H9 (cell line): ENCODE measurements around the gene TOX4. TPM values are rescaled to one million over a fixed set of nuclear protein-coding genes. Genes with fewer than 3 reads are reported as not detected.

Experiments
- DNase-seq: peaks from one replicate; pipeline ENCODE4 v3.0.0-alpha.2; 2017
- H2AFZ ChIP-seq: one replicate; pipeline ENCODE4 v1.6.1; 2013; ENCODE audit warnings: mild to moderate bottlenecking, low read length, control low read depth, moderate library complexity
- H2AK5ac ChIP-seq: 2 replicates; pipeline ENCODE4 v1.6.1; 2013; ENCODE audit warnings: low read length, control low read depth, mixed read lengths; ENCODE audit not compliant: insufficient read length
- H2BK120ac ChIP-seq: one replicate; pipeline ENCODE4 v1.6.1; 2013; ENCODE audit warnings: low read depth, mild to moderate bottlenecking, low read length, control low read depth, inconsistent platforms; ENCODE audit not compliant: poor library complexity, severe bottlenecking
- H2BK12ac ChIP-seq: 2 replicates; pipeline ENCODE4 v1.6.1; 2013; ENCODE audit warnings: low read length, control low read depth, mixed read lengths, low read depth; ENCODE audit not compliant: insufficient read length
- H2BK15ac ChIP-seq: 2 replicates; pipeline ENCODE4 v1.6.1; 2013; ENCODE audit warnings: low read depth, low read length, control low read depth
- H2BK20ac ChIP-seq: one replicate; pipeline ENCODE4 v1.6.1; 2013; ENCODE audit warnings: low read depth, mild to moderate bottlenecking, low read length, control low read depth, inconsistent platforms; ENCODE audit not compliant: poor library complexity, severe bottlenecking
- H2BK5ac ChIP-seq: 2 replicates; pipeline ENCODE4 v1.6.1; 2013; ENCODE audit warnings: low read length, control low read depth, mixed read lengths; ENCODE audit not compliant: insufficient read length
- H3K14ac ChIP-seq: 2 replicates; pipeline ENCODE4 v1.6.1; 2013; ENCODE audit warnings: low read length, control low read depth; ENCODE audit not compliant: insufficient read depth
- H3K18ac ChIP-seq: 2 replicates; pipeline ENCODE4 v1.6.1; 2013; ENCODE audit warnings: low read depth, mild to moderate bottlenecking, mixed read lengths, low read length, control low read depth; ENCODE audit not compliant: insufficient read length
- H3K23ac ChIP-seq: 2 replicates; pipeline ENCODE4 v1.6.1; 2013; ENCODE audit warnings: low read length, control low read depth, mixed read lengths, low read depth; ENCODE audit not compliant: insufficient read length
- H3K23me2 ChIP-seq: 2 replicates; pipeline ENCODE4 v1.6.1; 2013; ENCODE audit warnings: low read depth, mild to moderate bottlenecking, mixed read lengths, low read length, control low read depth; ENCODE audit not compliant: insufficient read length, poor library complexity, severe bottlenecking
- H3K27ac ChIP-seq: 2 replicates; pipeline ENCODE4 v1.5.1; 2013; ENCODE audit warnings: low read length, control low read depth, mixed read lengths, low read depth; ENCODE audit not compliant: insufficient read length
- H3K27me3 ChIP-seq: 2 replicates; pipeline ENCODE4 v1.6.1; 2013; ENCODE audit warnings: low read length, control low read depth, inconsistent platforms; ENCODE audit not compliant: insufficient read depth
- H3K4ac ChIP-seq: 2 replicates; pipeline ENCODE4 v1.6.1; 2013; ENCODE audit warnings: low read depth, mild to moderate bottlenecking, control low read depth, inconsistent platforms, low read length, moderate library complexity
- H3K4me1 ChIP-seq: 2 replicates; pipeline ENCODE4 v1.6.1; 2013; ENCODE audit warnings: low read length, control low read depth, inconsistent platforms; ENCODE audit not compliant: insufficient read depth
- H3K4me2 ChIP-seq: 2 replicates; pipeline ENCODE4 v1.6.1; 2013; ENCODE audit warnings: low read length, control low read depth, mixed read lengths; ENCODE audit not compliant: insufficient read length, insufficient read depth
- H3K56ac ChIP-seq: 2 replicates; pipeline ENCODE4 v1.6.1; 2013; ENCODE audit warnings: low read depth, mild to moderate bottlenecking, mixed read lengths, low read length, control low read depth; ENCODE audit not compliant: insufficient read length
- H3K79me1 ChIP-seq: 2 replicates; pipeline ENCODE4 v1.6.1; 2013; ENCODE audit warnings: low read depth, mild to moderate bottlenecking, moderate library complexity, low read length, control low read depth, inconsistent platforms; ENCODE audit not compliant: insufficient read depth, poor library complexity, severe bottlenecking
- H3K79me2 ChIP-seq: 2 replicates; pipeline ENCODE4 v1.6.1; 2013; ENCODE audit warnings: low read length, control low read depth, inconsistent platforms; ENCODE audit not compliant: insufficient read depth
- H3K9ac ChIP-seq: 2 replicates; pipeline ENCODE4 v1.6.1; 2013; ENCODE audit warnings: low read length, control low read depth, mixed read lengths; ENCODE audit not compliant: insufficient read length; ENCODE audit errors: extremely low read depth
- H3K9me3 ChIP-seq: one replicate; pipeline ENCODE4 v1.6.1; 2013; ENCODE audit warnings: low read depth, low read length, inconsistent platforms; ENCODE audit not compliant: control insufficient read depth
- H3T11ph ChIP-seq: one replicate; pipeline ENCODE4 v1.6.1; 2013; ENCODE audit warnings: mild to moderate bottlenecking, low read length, control low read depth, inconsistent platforms
- H4K20me1 ChIP-seq: one replicate; pipeline ENCODE4 v1.6.1; 2013; ENCODE audit not compliant: control insufficient read depth, insufficient read length, insufficient read depth
- H4K5ac ChIP-seq: 2 replicates; pipeline ENCODE4 v1.6.1; 2013; ENCODE audit warnings: low read depth, mild to moderate bottlenecking, mixed read lengths, low read length, control low read depth; ENCODE audit not compliant: insufficient read length
- H4K8ac ChIP-seq: replicated peaks from 2 replicates; pipeline ENCODE4 v1.6.1; 2013; ENCODE audit warnings: low read length, control low read depth, mixed read lengths, low read depth; ENCODE audit not compliant: insufficient read length
- H4K91ac ChIP-seq: 2 replicates; pipeline ENCODE4 v1.6.1; 2013; ENCODE audit warnings: low read depth, mild to moderate bottlenecking, moderate library complexity, mixed read lengths, low read length, control low read depth; ENCODE audit not compliant: insufficient read length
- H3K27ac Mint-ChIP-seq, 3 experiments: 2 replicates in 2 of 3; 3 replicates in 1 of 3; pipeline ENCODE4 v1.8.0; 2020 to 2021; ENCODE audit warnings: mixed read lengths in 3 of 3, mild to moderate bottlenecking in 1 of 3, moderate library complexity in 1 of 3
- H3K27me3 Mint-ChIP-seq: 2 replicates; pipeline ENCODE4 v1.8.0; 2021; ENCODE audit warnings: low read depth, mild to moderate bottlenecking, moderate library complexity, mixed read lengths
- H3K36me3 Mint-ChIP-seq, 3 experiments: 2 replicates in 2 of 3; 3 replicates in 1 of 3; pipeline ENCODE4 v1.8.0; 2020 to 2021; ENCODE audit warnings: low read depth in 3 of 3, mixed read lengths in 3 of 3; ENCODE audit not compliant: insufficient read depth in 1 of 3
- H3K4me1 Mint-ChIP-seq, 2 experiments: 2 replicates each; pipeline ENCODE4 v1.8.0; 2020; ENCODE audit warnings: mixed read lengths in 2 of 2
- H3K4me3 Mint-ChIP-seq, 2 experiments: 2 replicates in 1 of 2; 3 replicates in 1 of 2; pipeline ENCODE4 v1.8.0; 2020 to 2021; ENCODE audit warnings: mild to moderate bottlenecking in 2 of 2, mixed read lengths in 2 of 2, moderate library complexity in 1 of 2
- H3K9me3 Mint-ChIP-seq, 2 experiments: 2 replicates in 1 of 2; 3 replicates in 1 of 2; pipeline ENCODE4 v1.8.0; 2020; ENCODE audit warnings: mild to moderate bottlenecking in 2 of 2, mixed read lengths in 2 of 2, moderate library complexity in 1 of 2
- CTCF ChIP-seq: fragments of 200-600 bp; sonication (generic); conservative IDR thresholded peaks from 3 replicates; pipeline ENCODE4 v1.8.0; 2021; ENCODE audit warnings: antibody characterized with exemption, mild to moderate bottlenecking
- WGBS: extraction: QIAGEN DNeasy Blood & Tissue Kit; methylation state at CpG from one replicate; pipeline ENCODE4 v1.1.7; 2013; ENCODE audit warnings: missing lambda C conversion rate, low lambda C conversion rate, mixed read lengths; ENCODE audit not compliant: insufficient read length; ENCODE audit errors: extremely low coverage; 5-methylcytosine and 5-hydroxymethylcytosine counted together
- total RNA-seq: library from RNA; stranded (reverse); gene quantifications from 2 replicates; pipeline ENCODE4 v1.2.1, GENCODE V29; 2021

TOX4 gene
- total RNA-seq, 1 experiment from 2014 or later, result 64.7 TPM

GRCh38 chr14:21455912-21456667, 20.9 kb upstream of the TOX4 start, which contains the start of gene CHD8:
CHD8 (minus strand) TSS chr14:21456123; CDS start chr14:21431643, 24,480 bp downstream.
- H3K36me3 Mint-ChIP-seq, result peaks cover 13 to 43% (median 38%) of the 10 kb centered on the region in 3 experiments
- H3K18ac ChIP-seq, result peak within 1 kb of the TSS; percentile 90
- no peaks in the 10 kb centered on the region for H4K20me1 ChIP-seq
- H3K9me3 ChIP-seq, result no peaks in the 10 kb centered on the region
- no peak within 1 kb of the TSS for H2BK12ac ChIP-seq
- peaks cover 8% of the 10 kb centered on the region for H3K23me2 ChIP-seq
- H3K4me3 Mint-ChIP-seq, result peak within 1 kb of the TSS; percentile 94 to 96
- H3K23ac ChIP-seq, result no peak within 1 kb of the TSS
- no peak within 1 kb of the TSS for H2BK120ac ChIP-seq
- DNase-seq, result peak; percentile 100
- no peak within 1 kb of the TSS for H3K56ac ChIP-seq
- H2BK20ac ChIP-seq, result no peak within 1 kb of the TSS
- H3K79me1 ChIP-seq, result peaks cover 7% of the 10 kb centered on the region
- peaks cover 24% of the 10 kb centered on the region for H3K79me2 ChIP-seq
- peak within 1 kb of the TSS; percentile 82 for H2BK5ac ChIP-seq
- H3T11ph ChIP-seq, result no peak within 1 kb of the TSS
- WGBS, result no CpG with 5 or more reads among the region's 36 CpGs
- H4K8ac ChIP-seq, result no peak within 1 kb of the TSS
- H3K4me2 ChIP-seq, result peak within 1 kb of the TSS; percentile 100
- H3K27ac Mint-ChIP-seq, result peak within 1 kb of the TSS; percentile 99 to 100 (median 100)
- H3K27me3 Mint-ChIP-seq, result no peaks in the 10 kb centered on the region
- H2AFZ ChIP-seq, result no peak within 1 kb of the TSS
- H3K9ac ChIP-seq, result peak within 1 kb of the TSS; percentile 99
- H3K4me1 ChIP-seq, result no peaks in the 10 kb centered on the region; the same call in 1 of the 2 replicates
- no peak within 1 kb of the TSS for H4K91ac ChIP-seq
- H3K4me1 Mint-ChIP-seq, result peaks cover 11 to 20% of the 10 kb centered on the region in 2 experiments
- no peak within 1 kb of the TSS; the same call in 1 of the 2 replicates for H3K4ac ChIP-seq
- H3K27ac ChIP-seq, result peak within 1 kb of the TSS; percentile 82
- no peak within 1 kb of the TSS for H2AK5ac ChIP-seq
- peak within 1 kb of the TSS; percentile 23 for H4K5ac ChIP-seq
- TF ChIP-seq CTCF, result peak; percentile 86
- H3K27me3 ChIP-seq, result no peaks in the 10 kb centered on the region
- no peak within 1 kb of the TSS for H2BK15ac ChIP-seq
- H3K9me3 Mint-ChIP-seq, result no peaks in the 10 kb centered on the region; a peak in 1 of 5 replicates
- peak within 1 kb of the TSS; percentile 92 for H3K14ac ChIP-seq
